Caki2 (cell line): ENCODE data around the gene ABCG4. TPM values are rescaled to one million over a fixed set of nuclear protein-coding genes. Genes with fewer than 3 reads are reported as not detected.
"Not testable (repeated sequence)": the region's sequence is repeated elsewhere in the genome, so short reads cannot be mapped to it uniquely, and the experiment has no call there.

Experiments used
- DNase-seq: peaks from one replicate; pipeline ENCODE4 v3.0.0-alpha.2; 2015; ENCODE audit warnings: low read depth
- in situ Hi-C: cut with HindIII; loops from 2 replicates; pipeline ENCODE4 v1.10.0; 2016; ENCODE audit warnings: low sequenced_read_pairs, low pct_unique_long_range_greater_than_20kb, mixed read lengths
- total RNA-seq: library from RNA; depleted of rRNA; stranded (reverse); fragments of >200 nt; shearing (Covaris generic); gene quantifications from 2 replicates; pipeline ENCODE4 v1.2.3, GENCODE V29; 2014; ENCODE audit warnings: low replicate concordance

ABCG4 gene
- total RNA-seq, 1 experiment from 2014 or later: not detected

GRCh38 chr11:119191265-119191664 lies 42.4 kb downstream of the ABCG4 start:
- in situ Hi-C loops, DNase-seq: not testable (repeated sequence)

GRCh38 chr11:119192111-119192510 lies 43.3 kb downstream of the ABCG4 start:
- in situ Hi-C loops: no loop called here
- DNase-seq: no peak

- no peak for DNase-seq
- in situ Hi-C loops: no loop called here
These were observed 44.1 kb downstream of the ABCG4 start for GRCh38 chr11:119193001-119193400.

GRCh38 chr11:119193626-119194025 lies 44.8 kb downstream of the ABCG4 start:
- in situ Hi-C loops: no loop called here
- no peak for DNase-seq

- in situ Hi-C loops: no loop called here
- no peak for DNase-seq
These were observed 46.1 kb downstream of the ABCG4 start for GRCh38 chr11:119194811-119195440.

GRCh38 chr11:119195680-119196079 lies 46.8 kb downstream of the ABCG4 start:
- peak; percentile 11 for DNase-seq
- in situ Hi-C loops: no loop called here

GRCh38 chr11:119196833-119197483 lies 48.1 kb downstream of the ABCG4 start:
- in situ Hi-C loops: no loop called here
- DNase-seq: peak; percentile 67

- no peak for DNase-seq
- in situ Hi-C loops: no loop called here
These were observed 50.1 kb downstream of the ABCG4 start for GRCh38 chr11:119198925-119199324.

GRCh38 chr11:119201236-119201635 lies 52.4 kb downstream of the ABCG4 start:
- in situ Hi-C loops: not testable (repeated sequence)

GRCh38 chr11:119202554-119202953 lies 53.7 kb downstream of the ABCG4 start:
- no peak for DNase-seq
- in situ Hi-C loops: no loop called here

More at GRCh38 chr11:119201236-119201635, 52.4 kb downstream of the ABCG4 start:
- DNase-seq: not testable (repeated sequence)

GRCh38 chr11:119204066-119204465 lies 55.2 kb downstream of the ABCG4 start:
- in situ Hi-C loops: no loop called here
- DNase-seq: no peak

GRCh38 chr11:119205080-119205479 lies 56.2 kb downstream of the ABCG4 start:
- no peak for DNase-seq
- in situ Hi-C loops: no loop called here

- in situ Hi-C loops: no loop called here
- DNase-seq: peak; percentile 82
These were observed 57.0 kb downstream of the ABCG4 start, which contains the start of gene CBL for GRCh38 chr11:119205574-119206510. CBL (plus strand) TSS chr11:119206339; CDS start chr11:119206418, 79 bp downstream.

- in situ Hi-C loops: no loop called here
- peak; percentile 16 for DNase-seq
These were observed 57.9 kb downstream of the ABCG4 start for GRCh38 chr11:119206511-119207414.

- no peak for DNase-seq
- in situ Hi-C loops: no loop called here
These were observed 58.6 kb downstream of the ABCG4 start for GRCh38 chr11:119207415-119207960.

- DNase-seq: no peak
These were observed 60.3 kb downstream of the ABCG4 start for GRCh38 chr11:119209186-119209585.

GRCh38 chr11:119210050-119210449 lies 61.2 kb downstream of the ABCG4 start:
- DNase-seq: peak; percentile 35
- in situ Hi-C loops: no loop called here

More at GRCh38 chr11:119209186-119209585, 60.3 kb downstream of the ABCG4 start:
- in situ Hi-C loops: no loop called here
